HEK293T (cell line): Measurements from ENCODE around the gene CLEC17A.
"Not testable (repeated sequence)": the region's sequence is repeated elsewhere in the genome, so short reads cannot be mapped to it uniquely, and the experiment has no call there.

ENCODE experiments used
- CTCF ChIA-PET: fragments of 350-600 bp; formaldehyde crosslinking; extraction: SDS; loops from one replicate; lab custom pipeline; 2021; ENCODE audit warnings: antibody characterized with exemption, inconsistent platforms; lab: Yijun Ruan, JAX
- POLR2A ChIA-PET: fragments of 350-600 bp; formaldehyde crosslinking; extraction: SDS; loops from one replicate; lab custom pipeline; 2020; ENCODE audit warnings: antibody characterized with exemption, inconsistent platforms; lab: Yijun Ruan, JAX
- DNase-seq: peaks from one replicate; pipeline ENCODE4 v3.0.0; 2012; ENCODE audit warnings: mixed read lengths; ENCODE audit errors: extremely low spot score
- ARNT ChIP-seq: fragments of 450-650 bp; IDR thresholded peaks from 2 replicates; pipeline ENCODE4 v1.6.1; 2017; ENCODE audit warnings: mild to moderate bottlenecking
- BHLHE40 ChIP-seq: fragments of 450-650 bp; IDR thresholded peaks from 2 replicates; pipeline ENCODE4 v1.6.1; 2016; ENCODE audit warnings: mild to moderate bottlenecking, moderate library complexity, borderline replicate concordance
- CTBP1 ChIP-seq: fragments of 450-650 bp; IDR thresholded peaks from 2 replicates; pipeline ENCODE4 v1.6.1; 2016; ENCODE audit warnings: borderline replicate concordance
- ELF4 ChIP-seq: fragments of 450-650 bp; IDR thresholded peaks from 2 replicates; pipeline ENCODE4 v1.6.1; 2017; ENCODE audit warnings: antibody characterized with exemption
- FOXA1 ChIP-seq: fragments of 450-650 bp; IDR thresholded peaks from 2 replicates; pipeline ENCODE4 v1.6.1; 2016; ENCODE audit warnings: mild to moderate bottlenecking
- FOXK2 ChIP-seq: fragments of 450-650 bp; IDR thresholded peaks from 2 replicates; pipeline ENCODE4 v1.6.1; 2016; ENCODE audit warnings: mild to moderate bottlenecking
- FOXM1 ChIP-seq: fragments of 450-650 bp; IDR thresholded peaks from 2 replicates; pipeline ENCODE4 v1.6.1; 2017; ENCODE audit warnings: mild to moderate bottlenecking, borderline replicate concordance
- HDGF ChIP-seq: fragments of 450-650 bp; IDR thresholded peaks from 2 replicates; pipeline ENCODE4 v1.6.1; 2017; ENCODE audit warnings: antibody characterized with exemption, borderline replicate concordance
- L3MBTL2 ChIP-seq: fragments of 450-650 bp; conservative IDR thresholded peaks from 2 replicates; pipeline ENCODE4 v1.6.1; 2016; ENCODE audit warnings: mild to moderate bottlenecking
- LEF1 ChIP-seq: fragments of 450-650 bp; IDR thresholded peaks from 2 replicates; pipeline ENCODE4 v1.6.1; 2017; ENCODE audit warnings: mild to moderate bottlenecking, borderline replicate concordance
- NFRKB ChIP-seq: fragments of 450-650 bp; IDR thresholded peaks from 2 replicates; pipeline ENCODE4 v1.6.1; 2016; ENCODE audit warnings: mild to moderate bottlenecking, moderate library complexity
- PKNOX1 ChIP-seq: fragments of 450-650 bp; IDR thresholded peaks from 2 replicates; pipeline ENCODE4 v1.6.1; 2016
- SP1 ChIP-seq: fragments of 450-650 bp; IDR thresholded peaks from 2 replicates; pipeline ENCODE4 v1.6.1; 2017
- SUZ12 ChIP-seq: fragments of 450-650 bp; IDR thresholded peaks from 2 replicates; pipeline ENCODE4 v1.6.1; 2016; ENCODE audit warnings: mild to moderate bottlenecking
- TARDBP ChIP-seq: fragments of 450-650 bp; IDR thresholded peaks from 2 replicates; pipeline ENCODE4 v1.6.1; 2016
- ZNF384 ChIP-seq: fragments of 450-650 bp; IDR thresholded peaks from 2 replicates; pipeline ENCODE4 v1.6.1; 2016

Gene CLEC17A

GRCh38 chr19:14562660-14563589 is 20.0 kb upstream of the CLEC17A start:
- CTCF ChIA-PET: interaction anchor here (0.6 to 0.8 kb wide), 2 partner anchors 9 to 29 kb away, joined by 3 read pairs; partner anchors contain the start of gene NDUFB7

GRCh38 chr19:14563590-14563926 is 19.3 kb upstream of the CLEC17A start:
- no peak for DNase-seq
- TF ChIP-seq L3MBTL2 (no peak), ARNT (no peak), FOXK2 (no peak), ELF4 (no peak), ZNF384 (no peak), NFRKB (no peak), CTBP1 (no peak), PKNOX1 (no peak), BHLHE40 (no peak), HDGF (no peak), FOXA1 (no peak), TARDBP (no peak), SUZ12 (no peak), SP1 (no peak), FOXM1 (no peak), LEF1 (no peak)
- CTCF ChIA-PET: no interaction called here
- POLR2A ChIA-PET: no interaction called here

More at GRCh38 chr19:14562660-14563589, 20.0 kb upstream of the CLEC17A start:
- no peak for DNase-seq
- POLR2A ChIA-PET: interaction anchor here (1.1 kb wide), 1 partner anchor 9 kb away, joined by 3 read pairs; the partner anchor contains the start of gene NDUFB7
- TF ChIP-seq CTBP1 (no peak), SP1 (no peak), BHLHE40 (no peak), PKNOX1 (no peak), ARNT (no peak), ZNF384 (no peak), NFRKB (no peak), FOXK2 (no peak), FOXA1 (no peak), TARDBP (no peak), FOXM1 (no peak), L3MBTL2 (no peak), HDGF (no peak), LEF1 (no peak), SUZ12 (no peak), ELF4 (no peak)

GRCh38 chr19:14563989-14564651 is 18.8 kb upstream of the CLEC17A start:
- CTCF ChIA-PET: no interaction called here
- no peak for TF ChIP-seq SP1
- peak; percentile 42; the same call in 1 of the 2 replicates for TF ChIP-seq PKNOX1
- POLR2A ChIA-PET: no interaction called here
- DNase-seq: peak; percentile 92

- CTCF ChIA-PET: interaction anchor here (0.6 kb wide), 1 partner anchor 9 kb away, joined by 3 read pairs; no protein-coding TSS in a partner anchor
These were observed 18.1 kb upstream of the CLEC17A start for GRCh38 chr19:14564652-14565297.

GRCh38 chr19:14565298-14565679 is 17.6 kb upstream of the CLEC17A start:
- TF ChIP-seq SUZ12 (no peak), FOXM1 (no peak), NFRKB (no peak), FOXK2 (no peak), ZNF384 (no peak)
- no peak for DNase-seq
- POLR2A ChIA-PET: no interaction called here
- CTCF ChIA-PET: interaction anchor here (0.6 kb wide), 1 partner anchor 8 kb away, joined by 3 read pairs; no protein-coding TSS in a partner anchor

More at GRCh38 chr19:14564652-14565297, 18.1 kb upstream of the CLEC17A start:
- DNase-seq, POLR2A ChIA-PET: not testable (repeated sequence)
